NOMO-1 treated with dmso at 0.1 percent for 144 hours (cell line): ENCODE data around the gene CLEC12A.
"Not testable (repeated sequence)": the region's sequence is repeated elsewhere in the genome, so short reads cannot be mapped to it uniquely, and the experiment has no call there.

Experiments used
- DNase-seq: peaks from one replicate; lab custom pipeline; 2025; ENCODE audit not compliant: unreplicated experiment; lab: John Stamatoyannopoulos, UW

The CLEC12A gene

DNA sequence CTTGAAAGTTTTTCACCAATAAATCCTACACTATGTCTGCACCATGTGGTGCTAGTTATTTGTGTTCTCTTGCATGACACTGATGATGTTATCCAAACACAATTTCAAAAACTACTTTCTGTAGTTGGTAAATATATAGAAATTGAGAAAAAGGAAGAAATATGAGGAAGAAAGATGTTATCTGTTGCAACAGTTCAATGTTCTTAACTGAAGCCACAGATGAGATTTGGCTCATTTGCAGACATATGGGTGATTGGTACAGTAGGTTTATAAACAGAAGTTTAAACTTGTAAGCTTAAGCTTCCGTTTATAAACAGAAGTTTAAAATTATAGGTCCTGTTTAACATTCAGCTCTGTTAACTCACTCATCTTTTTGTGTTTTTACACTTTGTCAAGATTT is at the start of gene CLEC12A:
Gene CLEC12A (plus strand): TSS at position 229 of the 400 bp plus-strand sequence. CDS start 188 bp downstream, outside the sequence.
- DNase-seq = no peak

DNA sequence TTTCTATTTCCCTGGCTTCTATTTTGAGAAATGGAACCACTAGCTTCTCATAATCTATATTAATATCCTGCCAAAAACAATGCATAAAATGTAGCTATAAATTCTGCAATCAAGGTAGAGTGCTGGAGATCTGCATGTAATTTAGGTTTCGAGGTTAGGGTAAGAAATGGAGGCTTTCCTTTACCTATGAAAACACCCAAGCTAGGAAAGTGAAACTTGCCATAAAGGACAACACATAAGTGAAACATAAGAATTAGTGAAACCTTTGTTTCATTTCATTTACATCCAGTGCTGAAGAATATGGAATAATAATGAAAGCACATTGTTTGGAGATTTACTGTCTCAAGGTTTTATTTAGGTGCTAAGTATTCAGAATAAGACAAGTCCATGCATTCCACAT is 48.8 kb upstream of the CLEC12A start:
- DNase-seq = no peak

GRCh38 chr12:9925705-9926393 is 45.4 kb upstream of the CLEC12A start:
- peak; percentile 22 for DNase-seq

GRCh38 chr12:9926876-9927275 is 44.3 kb upstream of the CLEC12A start:
- DNase-seq = no peak

DNA sequence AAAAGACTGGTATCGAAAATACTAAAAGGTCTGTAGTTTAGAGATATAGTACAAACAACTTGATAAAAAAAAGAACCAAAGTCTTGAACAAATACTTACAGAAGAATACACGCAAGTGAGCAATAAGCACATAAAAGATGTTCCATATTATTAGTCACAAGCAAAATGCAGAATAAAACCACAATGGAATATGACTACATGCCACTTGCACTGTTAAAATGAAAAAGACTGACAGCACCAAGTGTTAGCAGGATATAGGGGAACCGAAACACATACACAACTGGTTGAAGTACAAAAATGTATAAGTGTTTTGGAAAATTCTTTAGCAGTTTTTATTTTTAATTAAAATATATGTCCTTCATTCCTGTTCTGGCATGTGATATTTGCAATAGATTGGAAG is 42.6 kb upstream of the CLEC12A start:
- DNase-seq = peak; percentile 17

GRCh38 chr12:9931245-9931644 is 40.0 kb upstream of the CLEC12A start:
- DNase-seq = no peak

DNA sequence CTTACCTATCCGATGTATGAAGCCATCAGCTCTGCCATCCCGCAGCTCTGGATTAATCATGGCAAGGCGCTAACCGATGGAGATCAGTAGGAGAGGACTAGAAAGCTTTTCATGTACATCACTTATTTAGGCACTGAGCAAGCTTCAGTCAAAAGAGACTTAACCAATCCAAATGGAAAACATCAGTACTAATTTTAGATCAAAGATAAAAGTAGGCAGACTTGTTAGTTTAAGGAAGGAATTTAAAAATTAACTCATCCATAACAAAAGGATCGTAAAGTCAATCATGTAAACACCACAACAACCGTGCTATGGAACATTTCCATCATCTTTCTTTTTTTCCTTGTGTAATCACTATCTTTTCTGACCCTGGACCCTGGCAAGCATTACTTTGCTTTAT is 38.9 kb upstream of the CLEC12A start, which contains the start of gene CLEC2A:
Gene CLEC2A (minus strand): TSS at position 101 of the 400 bp plus-strand sequence. CDS start 41 bp downstream, at position 60.
- DNase-seq = no peak

GRCh38 chr12:9933958-9934357 is 37.3 kb upstream of the CLEC12A start:
- DNase-seq = no peak

GRCh38 chr12:9935026-9935425 is 36.2 kb upstream of the CLEC12A start:
- DNase-seq = no peak

- peak; percentile 29 for DNase-seq
These were observed 34.6 kb upstream of the CLEC12A start for GRCh38 chr12:9936591-9936990.

- DNase-seq = peak; percentile 27
These were observed 30.8 kb upstream of the CLEC12A start for GRCh38 chr12:9940375-9940774.

- DNase-seq = no peak
These were observed 29.4 kb upstream of the CLEC12A start for GRCh38 chr12:9941838-9942237.

DNA sequence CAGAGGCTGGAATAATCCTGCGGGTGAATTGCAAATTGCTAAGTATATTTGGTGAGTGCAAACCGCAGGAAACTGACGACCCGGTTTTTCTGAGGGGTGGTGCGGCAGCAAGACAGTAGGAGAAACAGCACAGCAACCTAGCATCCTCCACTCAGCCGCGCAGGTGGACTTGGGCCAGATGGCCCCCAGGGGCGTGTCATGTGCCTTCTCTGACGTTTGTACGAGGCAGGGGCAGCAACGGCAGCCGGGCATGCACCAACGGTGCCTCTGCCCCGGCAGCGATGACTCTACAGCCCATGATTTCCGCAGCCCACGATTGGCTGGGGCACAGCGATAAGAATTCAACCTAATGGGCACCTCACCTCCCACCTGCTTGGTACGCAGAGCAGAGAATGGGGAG is 28.0 kb upstream of the CLEC12A start:
- DNase-seq = peak; percentile 48

- peak; percentile 46 for DNase-seq
These were observed 26.8 kb upstream of the CLEC12A start for GRCh38 chr12:9944391-9944790.

GRCh38 chr12:9947674-9948073 is 23.5 kb upstream of the CLEC12A start:
- no peak for DNase-seq

- peak; percentile 86 for DNase-seq
These were observed 22.5 kb upstream of the CLEC12A start for GRCh38 chr12:9948606-9949296.

- DNase-seq = no peak
These were observed 20.1 kb upstream of the CLEC12A start for GRCh38 chr12:9951026-9951675.

GRCh38 chr12:9952954-9953729 is 18.1 kb upstream of the CLEC12A start:
- DNase-seq = not testable (repeated sequence)

DNA sequence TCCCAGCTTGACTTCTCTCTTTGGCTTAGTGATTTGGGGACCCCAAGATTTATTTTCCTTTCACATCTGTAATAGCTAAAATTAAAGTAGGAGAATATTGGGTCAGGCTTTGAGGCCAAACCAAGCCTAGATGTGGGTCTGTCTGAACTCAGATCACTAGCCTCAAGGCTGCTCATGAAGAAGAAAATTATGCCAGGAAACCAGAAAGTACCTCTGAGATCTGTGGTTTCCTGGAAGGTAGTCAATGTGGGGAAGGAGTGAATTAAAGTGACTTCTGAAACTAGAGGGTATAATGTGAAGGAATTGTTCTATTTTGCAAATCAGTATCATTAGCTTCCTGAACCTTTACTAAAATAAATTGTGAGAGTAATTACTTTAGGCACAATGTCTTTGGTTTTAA is 13.4 kb upstream of the CLEC12A start:
- DNase-seq = no peak

- DNase-seq = no peak
These were observed 10.6 kb upstream of the CLEC12A start for GRCh38 chr12:9960590-9960989.

GRCh38 chr12:9961106-9961505 is 10.1 kb upstream of the CLEC12A start:
- no peak for DNase-seq
